ENCODE measurements around the gene ADD3.

Gene ADD3, protein sequence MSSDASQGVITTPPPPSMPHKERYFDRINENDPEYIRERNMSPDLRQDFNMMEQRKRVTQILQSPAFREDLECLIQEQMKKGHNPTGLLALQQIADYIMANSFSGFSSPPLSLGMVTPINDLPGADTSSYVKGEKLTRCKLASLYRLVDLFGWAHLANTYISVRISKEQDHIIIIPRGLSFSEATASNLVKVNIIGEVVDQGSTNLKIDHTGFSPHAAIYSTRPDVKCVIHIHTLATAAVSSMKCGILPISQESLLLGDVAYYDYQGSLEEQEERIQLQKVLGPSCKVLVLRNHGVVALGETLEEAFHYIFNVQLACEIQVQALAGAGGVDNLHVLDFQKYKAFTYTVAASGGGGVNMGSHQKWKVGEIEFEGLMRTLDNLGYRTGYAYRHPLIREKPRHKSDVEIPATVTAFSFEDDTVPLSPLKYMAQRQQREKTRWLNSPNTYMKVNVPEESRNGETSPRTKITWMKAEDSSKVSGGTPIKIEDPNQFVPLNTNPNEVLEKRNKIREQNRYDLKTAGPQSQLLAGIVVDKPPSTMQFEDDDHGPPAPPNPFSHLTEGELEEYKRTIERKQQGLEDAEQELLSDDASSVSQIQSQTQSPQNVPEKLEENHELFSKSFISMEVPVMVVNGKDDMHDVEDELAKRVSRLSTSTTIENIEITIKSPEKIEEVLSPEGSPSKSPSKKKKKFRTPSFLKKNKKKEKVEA

DNA sequence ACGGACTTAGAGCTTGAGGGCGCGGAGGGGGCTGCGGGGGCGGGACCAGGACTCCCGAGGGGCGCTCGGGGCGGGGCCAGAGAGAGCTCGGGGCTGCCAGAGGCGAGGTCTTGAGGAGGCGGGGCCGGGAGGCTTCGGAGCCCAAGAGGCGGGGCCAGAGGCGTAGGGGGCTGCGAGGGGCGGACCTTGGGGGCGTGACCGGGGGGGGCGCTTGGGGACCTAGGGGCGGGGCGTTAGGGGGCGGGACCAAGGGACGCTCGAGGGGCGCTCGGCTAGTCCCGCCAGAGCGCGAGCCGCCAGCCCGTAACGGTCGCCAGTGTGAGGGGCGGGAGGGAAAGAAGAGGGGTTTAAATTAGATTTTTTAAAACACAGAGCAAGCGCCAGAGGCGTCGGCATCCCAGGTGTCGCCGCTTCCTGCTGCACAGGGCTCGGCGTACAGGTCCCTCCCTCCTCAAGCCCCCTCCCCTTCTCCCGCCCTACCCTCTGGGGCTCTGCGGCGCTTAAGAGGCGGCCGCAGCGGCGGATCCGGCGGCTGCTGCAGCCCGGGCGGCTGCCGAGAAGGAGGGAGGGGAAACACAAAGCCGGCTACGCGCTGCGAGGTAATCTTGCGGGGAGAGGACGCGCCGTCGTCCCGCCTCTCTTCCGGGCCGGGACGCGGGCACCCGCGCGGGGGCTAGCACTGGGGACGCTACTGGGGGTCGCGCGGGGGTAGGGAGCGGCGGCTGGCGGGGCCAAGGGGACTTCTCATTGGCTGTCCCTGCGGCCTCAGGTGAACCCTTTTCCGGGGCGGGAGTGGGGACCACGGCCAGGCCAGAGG is at the start of gene ADD3:
Gene ADD3 (plus strand): TSS at position 284 of the 817 bp plus-strand sequence. CDS start 92,670 bp downstream, outside the sequence.
- peak; percentile 93 for DNase-seq

DNA sequence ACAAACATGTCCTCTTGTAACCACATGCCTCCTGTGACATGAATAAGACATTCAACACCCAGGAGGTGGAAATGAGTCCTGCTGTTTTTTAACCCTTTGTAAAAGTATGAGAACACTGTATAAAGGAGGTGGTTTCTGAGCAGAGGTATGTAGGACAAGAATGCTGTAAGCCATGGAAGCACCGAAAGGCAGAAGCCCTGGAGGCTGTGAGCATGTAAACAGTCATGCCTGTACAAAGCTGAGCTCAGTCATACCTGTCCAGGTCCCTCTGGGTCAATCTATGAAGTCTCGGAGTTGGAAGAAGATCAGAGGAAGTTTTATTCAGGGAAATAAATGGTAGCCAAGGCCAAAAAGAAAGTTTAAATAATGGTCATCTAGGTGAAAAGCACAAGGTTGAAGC is 49.7 kb upstream of the ADD3 start:
- DNase-seq: peak; percentile 24

DNA sequence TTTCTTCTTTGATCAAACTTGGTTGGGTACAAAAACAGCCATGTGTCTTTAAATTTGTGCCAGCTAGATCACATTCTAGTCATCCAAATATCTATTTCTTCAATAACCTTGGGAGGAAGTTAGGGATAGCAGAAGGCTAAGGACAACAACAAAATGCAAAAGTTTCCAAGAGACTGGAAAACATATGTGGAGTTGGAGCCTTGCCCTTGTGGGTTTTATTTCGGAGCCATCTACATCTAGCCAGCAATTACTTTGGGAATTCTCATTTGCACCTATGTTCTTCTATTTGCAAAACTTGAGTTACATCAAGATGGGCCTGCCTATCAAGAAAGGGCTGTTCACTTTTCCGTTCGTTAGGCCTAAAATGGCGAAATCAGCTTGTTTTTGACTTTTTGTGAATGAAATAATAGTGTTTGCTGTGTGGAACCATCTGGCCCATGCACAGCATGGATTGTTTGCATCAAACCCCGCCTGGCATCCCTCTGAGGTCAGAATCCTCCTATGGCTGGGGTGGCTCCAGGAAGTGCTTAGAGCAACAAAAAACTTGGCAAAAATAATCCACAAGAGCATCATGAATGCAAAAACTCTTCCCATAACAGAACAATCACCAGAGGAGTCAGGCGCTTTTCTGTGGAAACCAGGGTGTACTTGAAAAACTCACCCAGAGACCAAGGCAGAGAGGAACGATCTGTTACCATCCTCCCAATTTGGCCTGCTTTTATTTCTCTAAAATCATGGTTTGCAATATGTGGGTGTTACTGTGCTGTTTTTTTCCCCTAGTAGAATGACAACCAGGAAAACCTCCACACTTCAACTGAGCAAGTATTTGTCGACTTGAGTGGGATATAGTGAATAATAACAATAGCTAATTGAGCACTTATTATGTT is 48.3 kb upstream of the ADD3 start:
- peak; percentile 49 for DNase-seq

DNA sequence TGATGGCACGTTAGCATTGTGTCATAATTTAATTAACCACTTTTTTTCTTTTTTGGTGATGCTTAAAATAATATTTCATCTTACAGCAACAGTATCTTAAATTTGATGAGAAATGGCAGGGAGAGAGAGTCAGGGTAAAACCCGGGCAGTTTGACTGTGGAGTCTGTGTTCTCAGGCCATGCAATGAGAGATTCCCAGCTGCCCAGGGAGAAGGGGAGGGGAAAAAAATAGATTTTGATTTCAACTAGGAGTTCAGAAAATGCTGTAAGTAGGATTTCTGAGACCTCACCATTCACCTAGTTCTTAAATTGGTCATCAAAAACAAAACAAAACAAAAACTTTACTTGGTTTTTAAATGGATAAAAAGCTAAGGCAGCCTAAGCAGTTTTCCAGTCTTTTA is 47.1 kb upstream of the ADD3 start:
- no peak for DNase-seq

DNA sequence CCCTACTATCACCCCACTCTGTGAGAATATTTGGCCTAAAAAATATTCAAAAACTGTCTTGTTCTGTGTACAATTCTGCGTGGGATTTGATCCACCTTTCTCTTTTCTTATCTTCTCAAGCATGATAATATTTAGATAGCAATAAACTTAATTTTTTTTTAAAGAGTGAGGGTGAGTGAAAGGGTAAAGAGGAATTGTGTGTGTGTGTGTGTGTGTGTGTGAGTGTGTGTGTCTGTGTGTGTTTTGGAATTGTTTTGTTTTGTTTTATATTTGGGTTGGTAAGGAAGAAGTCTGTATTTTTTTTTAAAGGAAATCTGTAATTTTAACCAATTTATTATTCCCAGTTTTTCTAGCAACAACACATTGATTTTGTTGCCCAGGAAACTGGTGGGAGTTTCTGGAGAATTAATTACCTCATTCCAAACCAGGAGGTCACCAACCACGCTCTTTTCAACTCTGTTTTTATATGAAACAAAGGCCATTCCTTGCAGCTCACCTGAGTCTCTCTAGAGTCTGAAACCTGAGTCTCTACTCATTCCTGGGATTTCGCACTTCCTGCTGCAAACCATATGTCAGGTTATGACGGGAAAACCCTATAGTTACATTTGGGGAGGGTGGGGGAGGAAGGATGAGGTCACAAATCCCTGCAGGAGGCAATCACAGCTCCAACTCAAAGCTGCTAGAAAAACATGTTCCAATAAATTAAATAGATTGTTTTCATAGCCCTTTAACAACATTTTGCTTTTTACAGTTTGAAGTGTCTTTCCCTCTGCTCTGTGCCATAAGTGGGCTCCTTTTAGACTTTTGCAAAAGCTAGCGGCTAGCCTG is 46.4 kb upstream of the ADD3 start:
- peak; percentile 90 for DNase-seq

DNA sequence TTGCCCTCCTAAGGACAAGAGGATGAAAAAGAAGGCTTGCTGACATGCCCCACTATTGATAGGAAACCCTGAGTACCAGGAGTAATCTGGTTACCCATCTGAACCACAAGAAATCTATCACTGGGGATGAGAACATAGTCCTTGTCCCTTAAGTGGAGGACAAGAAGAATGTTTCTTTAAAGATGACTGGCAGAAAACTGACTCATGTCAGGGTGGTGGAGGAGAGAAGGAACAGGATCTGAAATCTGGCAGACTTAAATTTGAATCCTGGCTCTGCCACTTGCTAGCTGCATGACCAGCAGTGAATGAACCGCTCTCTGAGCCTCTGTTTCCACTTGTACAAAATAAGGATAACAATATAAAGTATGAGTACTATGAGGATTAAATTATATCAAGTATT is 45.5 kb upstream of the ADD3 start:
- peak; percentile 20 for DNase-seq

DNA sequence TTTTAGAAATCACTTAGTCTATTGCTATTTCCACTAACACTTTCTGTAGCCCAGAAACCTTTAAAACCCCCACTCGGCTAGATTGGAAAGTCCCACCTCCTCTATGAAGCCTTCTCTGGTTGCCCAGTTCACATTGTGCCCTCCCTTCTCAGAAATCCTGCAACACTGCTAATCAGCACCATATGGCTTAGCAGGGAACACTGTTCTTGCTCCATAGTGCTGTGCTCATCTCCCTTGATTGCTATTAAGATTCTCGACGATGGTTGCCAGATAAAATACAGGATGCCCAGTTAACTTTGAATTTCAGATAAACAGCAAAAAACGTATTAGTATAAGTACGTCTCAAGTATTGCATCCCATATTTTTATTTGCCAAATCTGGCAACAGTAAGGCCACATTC is 44.3 kb upstream of the ADD3 start:
- DNase-seq: peak; percentile 26

DNA sequence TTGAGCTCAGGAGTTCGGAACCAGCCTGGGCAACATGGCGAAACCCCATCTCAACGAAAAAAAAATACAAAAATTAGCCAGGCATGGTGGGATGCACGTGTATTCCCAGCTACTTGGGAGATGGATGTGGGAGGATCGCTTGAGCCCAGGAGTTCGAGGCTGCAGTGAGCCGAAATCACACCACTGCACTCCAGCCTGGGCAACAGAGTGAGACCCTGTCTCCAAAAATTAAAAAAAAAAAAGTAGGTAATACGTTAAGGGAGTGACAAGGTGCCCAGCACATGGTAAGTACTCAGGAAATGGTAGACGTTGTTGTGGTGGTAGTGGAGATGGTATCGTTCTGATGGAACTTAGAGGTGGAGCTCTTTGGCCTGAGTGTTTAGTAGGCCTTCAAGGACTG is 43.5 kb upstream of the ADD3 start:
- DNase-seq: no peak

DNA sequence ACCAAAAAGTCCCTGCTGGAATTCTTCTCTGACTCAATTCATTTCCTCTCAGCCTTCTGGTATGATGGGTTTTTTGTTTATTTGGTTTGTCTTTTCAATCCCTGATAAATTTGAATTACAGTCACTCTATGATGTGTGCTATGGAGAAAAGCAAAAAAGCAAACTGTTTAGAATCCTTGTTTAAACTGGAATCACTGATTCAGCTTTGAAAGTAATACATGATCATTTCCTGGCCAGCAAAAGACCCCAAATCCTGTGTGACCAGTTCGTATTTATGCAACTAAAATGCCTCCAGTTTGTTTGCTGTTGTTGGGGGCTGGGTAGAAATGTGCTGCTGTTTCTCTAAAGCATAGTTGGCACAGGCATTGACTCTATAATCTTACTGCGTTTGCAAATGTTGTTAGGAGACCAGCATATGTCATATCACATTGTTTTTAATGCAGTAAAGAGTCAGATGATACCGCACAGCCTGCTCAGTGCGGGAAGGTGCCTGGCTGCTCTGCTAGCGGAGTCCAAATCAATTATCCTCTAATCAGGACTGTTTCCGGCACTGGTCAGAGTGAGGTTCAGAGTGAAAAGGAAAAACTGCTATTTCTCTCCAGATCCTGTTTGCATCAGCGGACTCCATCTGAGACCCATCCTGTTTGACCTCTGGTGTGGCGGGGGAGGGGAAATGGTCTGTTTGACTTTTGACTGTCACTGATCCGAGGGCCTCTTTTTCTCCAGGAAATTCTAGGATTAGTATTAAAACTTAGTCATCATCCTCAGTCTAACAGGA is 40.6 kb upstream of the ADD3 start:
- DNase-seq: peak; percentile 23

DNA sequence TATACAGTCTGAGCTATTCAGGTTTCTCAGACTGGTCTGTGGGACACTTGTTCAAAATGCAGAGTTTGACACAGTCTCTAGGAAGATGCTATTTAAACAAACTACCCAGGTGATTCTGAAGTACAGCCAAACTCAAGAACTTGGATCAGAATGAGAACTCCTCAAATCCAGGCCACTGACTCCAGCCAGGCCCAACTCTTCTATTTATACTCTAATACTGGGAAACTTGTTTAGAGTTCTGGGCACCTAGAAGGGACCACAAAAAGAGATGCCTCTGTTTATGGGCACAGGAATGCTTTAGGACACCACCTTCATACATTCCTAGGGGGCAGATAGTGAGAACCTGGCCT is 40.1 kb upstream of the ADD3 start:
- no peak for DNase-seq

DNA sequence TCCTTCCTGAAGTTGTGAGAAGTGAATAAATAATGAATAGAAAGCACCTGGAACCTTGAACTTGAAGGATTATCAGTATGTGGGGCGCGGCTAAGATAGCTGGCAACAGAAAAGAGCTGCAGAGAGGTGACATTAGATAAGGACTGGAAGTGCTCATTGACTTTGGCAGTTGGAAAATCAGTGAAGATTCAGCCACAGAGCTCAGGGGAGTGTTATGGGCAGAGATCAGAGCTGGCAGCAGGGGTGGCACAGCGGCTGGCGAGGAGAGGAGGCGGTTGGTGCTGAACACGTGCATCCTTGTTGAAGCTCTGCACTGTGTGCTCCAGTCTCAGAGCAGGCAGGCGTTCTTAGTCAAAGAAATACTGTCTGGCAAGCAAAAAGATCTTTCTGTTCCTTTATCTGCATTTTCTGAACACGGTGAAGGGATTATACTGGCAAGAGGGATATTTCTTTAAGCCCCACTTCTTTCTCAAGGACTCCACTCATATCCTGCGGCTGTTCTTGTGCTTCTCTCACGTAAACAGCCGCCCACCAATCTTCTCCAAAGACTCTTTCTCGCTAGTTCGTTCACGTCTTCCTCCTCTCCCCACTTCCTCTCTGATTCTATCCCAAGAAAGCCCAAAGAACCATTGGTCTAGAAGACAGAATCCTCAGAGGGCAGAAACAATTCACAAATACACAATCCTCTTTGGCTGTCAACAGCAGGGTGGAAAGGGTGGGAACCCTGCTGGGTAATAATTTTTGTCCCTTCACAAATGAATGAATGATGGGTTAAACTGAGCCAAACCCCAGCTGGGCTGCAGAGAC is 38.6 kb upstream of the ADD3 start:
- DNase-seq: no peak

DNA sequence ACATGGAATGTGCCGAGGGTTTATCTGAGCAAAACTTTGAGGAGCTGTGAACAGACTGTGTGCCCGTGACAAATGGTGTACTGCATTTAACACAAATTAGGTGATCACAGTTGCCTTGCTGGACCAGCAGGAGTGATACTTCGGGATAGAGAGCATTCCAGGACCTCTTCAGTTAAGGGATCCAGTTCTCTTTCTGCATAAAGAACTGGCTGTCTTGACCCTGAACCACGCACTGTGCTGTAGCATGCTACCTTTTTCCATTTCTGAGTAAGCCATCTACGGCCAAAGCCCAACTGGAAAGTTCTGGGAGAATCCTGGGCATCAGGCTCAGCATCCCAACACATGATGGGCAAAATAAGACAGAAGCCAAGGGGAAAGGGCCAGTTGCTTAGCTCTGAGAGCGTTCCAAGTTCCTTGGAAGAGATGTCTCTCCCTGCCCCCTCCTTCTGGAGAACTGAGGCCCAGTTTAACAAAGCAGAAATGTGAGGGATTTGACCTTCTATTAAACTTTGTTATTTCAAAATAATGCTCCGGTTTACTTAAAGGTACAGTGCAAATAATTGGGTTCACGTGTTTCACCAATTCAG is 37.9 kb upstream of the ADD3 start:
- DNase-seq: no peak

DNA sequence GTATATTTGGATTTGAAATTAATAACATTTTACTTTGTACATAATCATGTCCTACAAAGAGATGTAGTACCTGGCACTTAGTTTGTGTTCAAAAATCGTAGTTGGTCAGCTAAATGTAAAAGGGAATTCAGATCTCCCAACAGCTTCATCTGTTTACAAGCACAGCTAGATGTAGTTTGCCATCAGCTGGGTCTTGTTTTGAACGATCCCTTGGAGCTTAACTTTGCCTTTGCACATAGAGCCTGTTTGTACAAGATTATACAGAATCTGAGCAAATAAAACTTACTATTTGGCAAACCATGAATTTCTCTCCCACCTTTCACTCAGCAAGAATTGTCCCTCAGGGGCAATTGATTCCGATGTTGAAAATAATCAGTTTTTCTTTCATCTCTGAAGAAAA is 36.1 kb upstream of the ADD3 start:
- no peak for DNase-seq

DNA sequence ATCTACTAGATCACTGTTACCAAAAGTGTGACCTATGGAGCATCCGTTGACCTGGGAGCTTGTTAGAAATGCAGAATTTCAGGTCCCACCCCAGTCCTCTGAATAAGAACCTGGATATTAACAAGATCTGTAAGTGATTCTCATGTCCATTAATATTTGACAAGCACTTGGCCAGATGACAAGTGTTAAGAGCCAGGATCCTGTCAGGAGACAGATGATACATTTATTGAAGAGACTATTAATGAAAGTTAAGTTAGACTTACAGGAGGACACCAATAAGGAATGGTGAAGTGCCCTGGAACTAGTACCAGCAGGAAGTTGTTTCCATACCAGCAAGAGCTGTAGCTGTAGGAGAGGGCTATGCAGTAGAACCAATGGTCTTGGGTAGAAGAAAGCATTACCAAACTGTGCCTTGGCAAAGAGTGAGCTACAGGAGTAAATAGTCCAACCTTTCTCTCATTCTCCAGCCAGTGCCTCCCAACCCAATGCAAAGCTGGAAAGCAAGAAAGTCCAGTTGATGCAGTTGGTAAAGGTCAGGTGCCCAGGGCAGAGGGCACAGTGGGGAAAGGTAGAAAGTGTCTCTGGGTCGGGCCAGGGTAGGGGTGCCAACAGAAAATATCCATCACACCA is 35.3 kb upstream of the ADD3 start:
- DNase-seq: no peak

DNA sequence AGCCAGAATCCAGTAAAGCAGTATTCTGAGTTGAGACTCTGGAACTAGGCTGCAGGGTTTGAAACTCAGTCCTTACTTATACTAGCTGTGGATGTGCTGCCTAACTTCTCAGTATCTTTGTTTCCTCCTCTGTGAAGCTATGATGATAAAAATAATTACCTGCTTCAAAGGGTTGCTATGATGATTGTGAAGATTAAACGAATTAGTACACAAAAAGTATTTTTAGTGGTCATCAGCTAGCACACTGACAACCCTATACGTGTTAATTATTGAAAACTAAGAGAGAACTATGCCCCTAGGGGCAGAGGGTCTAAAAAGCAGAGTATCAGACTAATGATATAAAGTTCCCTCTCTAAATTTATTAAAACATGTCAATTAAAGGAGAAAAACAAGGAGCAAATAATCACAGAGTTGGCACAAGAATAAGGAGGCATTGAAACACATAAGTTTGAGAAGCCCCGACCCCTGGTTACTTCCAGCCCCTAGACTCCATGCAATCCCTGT is 34.4 kb upstream of the ADD3 start:
- DNase-seq: no peak

DNA sequence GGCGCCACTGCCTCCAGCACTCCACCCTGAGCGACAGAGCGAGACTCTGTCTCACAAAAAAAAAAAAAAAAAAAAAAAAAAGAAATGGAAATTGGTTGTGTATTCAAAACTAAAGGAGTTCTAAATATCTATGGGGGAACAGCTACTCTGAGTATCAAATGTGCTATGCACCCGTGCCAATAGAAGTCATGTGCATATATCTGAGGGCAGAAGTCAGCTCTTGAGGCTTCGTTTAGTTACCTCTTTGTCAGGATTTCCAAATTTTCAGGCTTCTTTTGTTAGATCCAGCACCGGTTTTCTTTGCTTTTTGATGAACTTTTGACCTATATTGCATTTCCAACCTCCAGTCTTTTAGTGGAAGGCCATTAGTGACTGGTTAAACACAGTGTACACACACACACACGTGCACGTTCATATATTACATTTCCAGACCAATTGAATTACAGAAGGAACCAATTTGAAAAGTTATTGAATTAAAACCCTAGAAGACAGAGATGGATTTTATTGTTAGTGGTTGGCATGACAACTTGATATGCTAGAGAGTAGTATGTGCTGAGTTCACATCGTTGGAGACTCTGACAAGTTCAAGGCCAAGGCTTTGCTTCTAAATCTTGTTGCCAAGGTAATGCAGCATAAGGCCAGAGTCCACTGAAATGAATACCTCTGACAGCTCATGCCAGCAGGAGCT is 33.1 kb upstream of the ADD3 start:
- peak; percentile 65 for DNase-seq

DNA sequence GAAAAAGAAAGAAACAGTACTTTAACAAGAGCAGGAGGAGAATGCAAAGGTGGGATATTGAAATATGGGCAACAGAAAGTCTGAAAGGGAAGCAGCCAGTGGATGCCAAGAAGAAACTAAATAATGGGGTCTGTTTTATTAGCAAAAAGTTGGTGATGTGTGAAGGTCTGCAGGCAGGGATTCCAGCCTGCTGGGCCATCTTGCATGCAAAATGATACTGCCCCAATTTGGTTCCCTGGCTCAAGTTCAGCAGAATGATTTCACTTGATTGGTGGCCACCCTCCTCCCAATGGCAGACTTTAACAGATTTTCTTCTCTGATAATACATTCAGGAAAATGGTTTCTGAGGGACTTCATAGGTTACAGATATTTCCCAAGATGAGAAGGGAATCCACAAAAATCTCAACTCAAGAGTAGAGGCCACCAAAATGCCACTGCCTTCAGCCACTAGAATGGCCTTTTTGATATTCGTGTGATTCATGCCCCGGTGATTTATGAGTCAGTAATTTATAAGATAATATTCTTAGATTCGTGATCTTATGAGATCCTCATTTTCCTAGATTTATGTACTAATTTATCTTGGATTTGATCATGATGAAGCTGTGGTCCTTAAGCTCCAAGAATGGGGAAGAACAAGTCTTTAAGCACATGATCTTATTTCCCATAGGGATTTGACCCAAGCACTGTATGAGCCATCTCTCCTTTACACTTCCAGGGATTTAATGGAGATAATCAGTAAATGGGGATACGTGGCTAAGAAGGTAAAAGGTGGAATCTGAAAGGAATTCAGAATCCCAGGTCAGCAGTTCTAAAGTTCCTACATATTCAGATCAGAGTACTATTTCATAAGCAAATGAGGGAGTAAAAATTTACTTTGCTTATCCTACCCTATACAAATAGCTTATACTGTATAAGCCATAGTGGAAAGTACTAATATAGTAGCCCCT is 32.3 kb upstream of the ADD3 start:
- peak; percentile 15 for DNase-seq
